Upper lobe of left lung (tissue), 6 donors: ENCODE data around the gene COL9A3. TPM values are rescaled to one million over a fixed set of nuclear protein-coding genes. Genes with fewer than 3 reads are reported as not detected.

ENCODE experiments used
- ATAC-seq, 2 donors: fragments of 200-7000 bp; cut with Tn5 transposase; one replicate each; pipeline ENCODE4 v1.9.1; 2022; ENCODE audit warnings: mild to moderate bottlenecking in 2 of 2, moderate library complexity in 2 of 2; ENCODE audit not compliant: low FRiP score in 2 of 2
- DNase-seq, 2 donors: peaks; one replicate each; pipeline ENCODE4 v3.0.0-alpha.2; 2019 to 2020
- H3K27ac ChIP-seq, 4 donors: fragments of 200-600 bp; sonication (generic); one replicate each; pipeline ENCODE4 v1.5.1; 2016 to 2019
- H3K27me3 ChIP-seq, 4 donors: fragments of 200-600 bp; sonication (generic); one replicate each; pipeline ENCODE4 v1.5.1; 2017 to 2019
- H3K36me3 ChIP-seq, 4 donors: fragments of 200-600 bp; sonication (generic); one replicate each; pipeline ENCODE4 v1.5.1; 2016 to 2019
- H3K4me1 ChIP-seq, 4 donors: fragments of 200-600 bp; sonication (generic); one replicate each; pipeline ENCODE4 v1.5.1; 2018 to 2019
- H3K4me3 ChIP-seq, 4 donors: fragments of 200-600 bp; sonication (generic); one replicate each; pipeline ENCODE4 v1.5.1; 2017 to 2019; ENCODE audit warnings: mild to moderate bottlenecking in 2 of 4, moderate library complexity in 1 of 4
- H3K9me3 ChIP-seq, 4 donors: fragments of 200-600 bp; sonication (generic); one replicate each; pipeline ENCODE4 v1.5.1; 2018 to 2019
- CTCF ChIP-seq, 6 experiments: fragments of 450-650 bp in 4 of 6; fragments of 200-600 bp in 2 of 6; sonication (generic) in 2 of 6; IDR thresholded peaks; one replicate each; pipeline ENCODE4 v1.5.1; 2016 to 2019; ENCODE audit warnings: antibody characterized with exemption in 6 of 6
- EP300 ChIP-seq, 4 donors: sonication (generic); formaldehyde crosslinking; IDR thresholded peaks; one replicate each; pipeline ENCODE4 v1.5.1; 2017; ENCODE audit warnings: antibody characterized with exemption in 4 of 4, control low read depth in 2 of 4
- POLR2A ChIP-seq, 4 donors: fragments of 450-650 bp; IDR thresholded peaks; one replicate each; pipeline ENCODE4 v1.5.1; 2016 to 2017; ENCODE audit warnings: antibody characterized with exemption in 4 of 4, mild to moderate bottlenecking in 2 of 4
- POLR2AphosphoS5 ChIP-seq, 2 donors: sonication (generic); formaldehyde crosslinking; IDR thresholded peaks; one replicate each; pipeline ENCODE4 v1.5.1; 2017; ENCODE audit warnings: antibody characterized with exemption in 2 of 2
- WGBS, 2 donors: methylation state at CpG; one replicate each; pipeline ENCODE4 v1.1.5; 2017 to 2018; 5-methylcytosine and 5-hydroxymethylcytosine counted together
- total RNA-seq, 6 donors: library from RNA; depleted of rRNA in 4 of 6; stranded (reverse); fragments of >200 nt in 4 of 6; gene quantifications; one replicate each; pipeline versions ENCODE4 v1.1.0 to v1.2.1, GENCODE V29; 2016 to 2021
- donor health status: DM: no; HTN: no; CAD: no; lungs with moderate emphysema.
- donor health status: DM: no; HTN: yes; CAD: no; lungs with severe emphysema.

COL9A3 gene
- total RNA-seq, 6 donors from 2014 or later = 0.57 to 8.4 (median 2.1) TPM; not detected in 1

- DNase-seq = no peak
- H3K27ac ChIP-seq = no peak overlapping the region
- no peak overlapping the region for H3K4me3 ChIP-seq
- WGBS, 2 donors = 82 to 89% methylated on average over 6 to 7 of the region's 7 CpGs
- peaks cover 33 to 67% (median 50%) of the 10 kb centered on the region in 4 donors for H3K36me3 ChIP-seq
- H3K4me1 ChIP-seq = no peaks in the 10 kb centered on the region
- no peaks in the 10 kb centered on the region for H3K27me3 ChIP-seq
- TF ChIP-seq POLR2A (IDR thresholded peaks at IDR 0.05) = no peak
- TF ChIP-seq POLR2AphosphoS5 (IDR thresholded peaks at IDR 0.05) = no peak
- no peak for TF ChIP-seq CTCF (IDR thresholded peaks at IDR 0.05)
- no peak for TF ChIP-seq EP300 (IDR thresholded peaks at IDR 0.05)
- H3K9me3 ChIP-seq = no peaks in the 10 kb centered on the region
- ATAC-seq = no peak
Measured at GRCh38 chr20:62886709-62887058, 69.8 kb downstream of the COL9A3 start.

GRCh38 chr20:62887152-62887859 is 70.5 kb downstream of the COL9A3 start:
- Histone ChIP-seq H3K27me3 (no peaks in the 10 kb centered on the region), H3K4me3 (no peak overlapping the region), H3K27ac (no peak overlapping the region), H3K36me3 (peaks cover 39 to 69% (median 52%) of the 10 kb centered on the region in 4 donors), H3K9me3 (no peaks in the 10 kb centered on the region), H3K4me1 (no peaks in the 10 kb centered on the region)
- WGBS, 2 donors = 46 to 47% methylated on average over 3 to 13 of the region's 13 CpGs
- TF ChIP-seq POLR2A (IDR thresholded peaks at IDR 0.05) (no peak), EP300 (IDR thresholded peaks at IDR 0.05) (no peak)
- ATAC-seq (peak; percentile 22 to 58), DNase-seq (peak in 1 of 2 donors; percentile 63)

GRCh38 chr20:62887860-62888239 is 71.0 kb downstream of the COL9A3 start:
- Histone ChIP-seq H3K4me3 (no peak overlapping the region), H3K36me3 (peaks cover 44 to 74% (median 57%) of the 10 kb centered on the region in 4 donors), H3K9me3 (no peaks in the 10 kb centered on the region), H3K27me3 (no peaks in the 10 kb centered on the region), H3K27ac (no peak overlapping the region), H3K4me1 (no peaks in the 10 kb centered on the region)
- ATAC-seq = no peak
- DNase-seq = no peak
- TF ChIP-seq CTCF (IDR thresholded peaks at IDR 0.05) (no peak), POLR2A (IDR thresholded peaks at IDR 0.05) (no peak), EP300 (IDR thresholded peaks at IDR 0.05) (no peak), POLR2AphosphoS5 (IDR thresholded peaks at IDR 0.05) (no peak)
- 75 to 83% methylated on average over 4 to 6 of the region's 7 CpGs for WGBS, 2 donors

- Histone ChIP-seq H3K4me1 (no peaks in the 10 kb centered on the region), H3K9me3 (no peaks in the 10 kb centered on the region), H3K4me3 (no peak overlapping the region), H3K36me3 (peaks cover 50 to 80% (median 62%) of the 10 kb centered on the region in 4 donors), H3K27me3 (no peaks in the 10 kb centered on the region), H3K27ac (no peak overlapping the region)
- ATAC-seq (no peak), DNase-seq (no peak)
- TF ChIP-seq EP300 (IDR thresholded peaks at IDR 0.05) (no peak), CTCF (IDR thresholded peaks at IDR 0.05) (no peak), POLR2A (IDR thresholded peaks at IDR 0.05) (no peak), POLR2AphosphoS5 (IDR thresholded peaks at IDR 0.05) (no peak)
- 95 to 96% methylated on average over 12 to 16 of the region's 16 CpGs for WGBS, 2 donors
Measured at GRCh38 chr20:62888406-62888805, 71.6 kb downstream of the COL9A3 start.

- no peaks in the 10 kb centered on the region for H3K4me1 ChIP-seq
- ATAC-seq = no peak
- no peaks in the 10 kb centered on the region for H3K27me3 ChIP-seq
- 95 to 97% methylated on average over 13 to 17 of the region's 17 CpGs for WGBS, 2 donors
- H3K27ac ChIP-seq = no peak overlapping the region
- TF ChIP-seq EP300 (IDR thresholded peaks at IDR 0.05) (no peak), POLR2AphosphoS5 (IDR thresholded peaks at IDR 0.05) (no peak), CTCF (IDR thresholded peaks at IDR 0.05) (no peak), POLR2A (IDR thresholded peaks at IDR 0.05) (no peak)
- H3K36me3 ChIP-seq = peaks cover 55 to 85% (median 67%) of the 10 kb centered on the region in 4 donors
- DNase-seq = no peak
- no peak overlapping the region for H3K4me3 ChIP-seq
- no peaks in the 10 kb centered on the region for H3K9me3 ChIP-seq
Measured at GRCh38 chr20:62888910-62889309, 72.1 kb downstream of the COL9A3 start.
